Coronary artery (tissue), 2 donors: ENCODE results near the gene LMNA.

ENCODE experiments used
- DNase-seq: peaks from one replicate; pipeline ENCODE4 v3.0.0-alpha.2; 2017; ENCODE audit warnings: low spot score
- H3K27ac ChIP-seq, 2 donors: fragments of 200-600 bp; sonication (generic); one replicate each; pipeline ENCODE4 v1.5.1; 2016 to 2019
- H3K4me3 ChIP-seq: fragments of 200-600 bp; sonication (generic); 2 replicates; pipeline ENCODE4 v1.5.1; 2016; ENCODE audit warnings: mild to moderate bottlenecking, moderate library complexity
- TF ChIP-seq, protein P1 (sequence below): fragments of 200-600 bp; sonication (generic); IDR thresholded peaks from one replicate; pipeline ENCODE4 v1.5.1; 2019; ENCODE audit warnings: antibody characterized with exemption

LMNA gene

DNA sequence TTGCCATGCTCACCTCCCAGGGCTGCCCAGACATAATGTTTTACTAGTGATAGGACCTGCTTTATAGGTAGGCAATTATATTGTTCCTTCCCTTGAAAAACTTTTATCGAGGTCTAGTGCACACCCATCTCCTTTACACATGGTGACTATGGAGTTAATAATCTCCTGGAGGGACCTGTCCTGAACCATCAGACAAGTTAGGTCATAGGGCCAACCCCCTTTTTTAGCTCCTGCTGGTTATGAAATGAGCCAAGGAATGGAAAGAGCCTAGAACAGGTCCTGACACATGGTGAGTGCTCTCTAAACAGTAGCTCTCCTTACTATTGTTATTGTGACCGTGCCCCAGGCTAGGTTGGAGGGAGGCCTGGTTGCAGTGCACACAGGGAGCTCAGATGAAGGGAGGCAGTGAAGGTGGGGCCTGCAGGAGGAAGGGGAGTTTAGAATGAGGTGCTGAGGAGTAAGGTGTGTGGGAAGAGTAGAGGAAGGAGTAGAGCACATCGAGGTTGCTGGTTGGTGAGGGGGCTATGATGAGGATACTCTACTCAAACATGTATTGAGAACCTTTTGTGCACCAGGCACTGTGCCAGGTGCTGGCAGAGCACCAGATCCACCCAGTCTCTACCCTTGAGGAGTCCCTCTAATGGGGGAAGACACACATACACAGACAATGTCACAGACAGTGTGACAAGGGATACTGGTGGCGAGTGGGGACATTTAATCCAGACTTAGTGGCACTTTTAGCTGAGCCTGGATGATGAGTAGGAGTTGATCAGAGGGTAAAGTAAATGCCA is 14.1 kb upstream of the LMNA start:
- no peak overlapping the region for H3K4me3 ChIP-seq
- H3K27ac ChIP-seq: peak overlapping the region; percentile 23 to 95
- TF ChIP-seq, protein P1, sequence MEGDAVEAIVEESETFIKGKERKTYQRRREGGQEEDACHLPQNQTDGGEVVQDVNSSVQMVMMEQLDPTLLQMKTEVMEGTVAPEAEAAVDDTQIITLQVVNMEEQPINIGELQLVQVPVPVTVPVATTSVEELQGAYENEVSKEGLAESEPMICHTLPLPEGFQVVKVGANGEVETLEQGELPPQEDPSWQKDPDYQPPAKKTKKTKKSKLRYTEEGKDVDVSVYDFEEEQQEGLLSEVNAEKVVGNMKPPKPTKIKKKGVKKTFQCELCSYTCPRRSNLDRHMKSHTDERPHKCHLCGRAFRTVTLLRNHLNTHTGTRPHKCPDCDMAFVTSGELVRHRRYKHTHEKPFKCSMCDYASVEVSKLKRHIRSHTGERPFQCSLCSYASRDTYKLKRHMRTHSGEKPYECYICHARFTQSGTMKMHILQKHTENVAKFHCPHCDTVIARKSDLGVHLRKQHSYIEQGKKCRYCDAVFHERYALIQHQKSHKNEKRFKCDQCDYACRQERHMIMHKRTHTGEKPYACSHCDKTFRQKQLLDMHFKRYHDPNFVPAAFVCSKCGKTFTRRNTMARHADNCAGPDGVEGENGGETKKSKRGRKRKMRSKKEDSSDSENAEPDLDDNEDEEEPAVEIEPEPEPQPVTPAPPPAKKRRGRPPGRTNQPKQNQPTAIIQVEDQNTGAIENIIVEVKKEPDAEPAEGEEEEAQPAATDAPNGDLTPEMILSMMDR: no peak
- DNase-seq: no peak

- H3K4me3 ChIP-seq: no peak overlapping the region
- TF ChIP-seq, protein P1: no peak
- H3K27ac ChIP-seq: peak overlapping the region; percentile 86 to 95
- DNase-seq: no peak
These were observed 12.6 kb upstream of the LMNA start for GRCh38 chr1:156101880-156102279.

GRCh38 chr1:156102633-156103511 is 11.6 kb upstream of the LMNA start:
- TF ChIP-seq, protein P1: no peak
- peak overlapping the region; percentile 60 for H3K4me3 ChIP-seq
- peak overlapping the region; percentile 86 to 95 for H3K27ac ChIP-seq
- no peak for DNase-seq

- DNase-seq: no peak
- TF ChIP-seq, protein P1: no peak
- H3K27ac ChIP-seq: peak overlapping the region; percentile 86 to 95
- peak overlapping the region; percentile 60 for H3K4me3 ChIP-seq
These were observed 11.0 kb upstream of the LMNA start for GRCh38 chr1:156103521-156103947.

GRCh38 chr1:156104065-156104810 is 10.3 kb upstream of the LMNA start:
- DNase-seq: peak; percentile 96
- TF ChIP-seq, protein P1: no peak
- peak overlapping the region; percentile 60 for H3K4me3 ChIP-seq
- H3K27ac ChIP-seq: peak overlapping the region; percentile 86 to 95

DNA sequence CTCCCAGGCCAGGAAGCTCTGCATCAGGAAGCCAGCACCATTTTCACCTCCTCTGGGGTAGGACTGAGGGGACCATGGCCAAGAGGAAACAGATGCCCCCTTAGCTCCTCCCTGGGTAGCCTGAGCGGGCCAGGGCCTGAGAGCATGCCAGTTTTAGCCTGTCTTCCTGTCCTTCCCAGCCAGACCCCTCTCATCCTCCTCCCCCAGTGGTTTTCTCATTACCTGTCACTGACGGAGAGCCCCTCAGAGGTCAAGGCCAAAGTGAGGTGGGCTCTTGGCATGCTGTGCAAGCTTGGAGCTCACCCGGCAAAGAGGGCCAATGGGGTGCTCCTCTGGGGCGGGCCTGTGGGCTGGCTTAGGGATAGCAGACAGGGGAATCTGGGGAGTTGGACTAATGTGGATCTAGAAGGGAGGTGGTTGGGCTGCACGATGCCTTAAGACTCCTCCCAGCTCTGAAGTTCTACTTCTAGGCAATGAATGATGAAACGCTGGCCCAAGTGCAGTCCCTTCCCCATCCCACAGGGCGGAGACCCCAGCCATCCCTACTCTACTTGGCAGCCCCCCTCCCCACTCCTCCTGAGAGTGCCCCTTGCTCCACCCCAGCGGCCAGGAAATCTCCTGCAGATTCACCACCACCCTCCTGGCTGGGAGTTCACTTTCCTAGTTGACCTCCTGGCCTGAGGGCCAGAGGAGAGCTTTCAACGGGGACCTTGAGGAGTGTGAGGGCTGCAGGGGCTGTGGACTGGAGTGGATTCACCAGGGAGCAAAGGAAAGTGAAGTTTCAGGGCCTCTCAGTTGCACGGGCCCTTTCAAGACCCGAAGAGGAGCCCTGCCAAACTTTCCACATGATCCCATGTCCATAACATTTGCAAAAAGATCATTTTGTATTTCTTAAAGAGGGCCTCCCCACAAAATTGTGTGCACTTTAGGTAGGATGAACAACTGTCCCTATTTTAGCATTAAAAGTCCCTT is 9.4 kb upstream of the LMNA start:
- TF ChIP-seq, protein P1: no peak
- no peak for DNase-seq
- Histone ChIP-seq H3K27ac (peak overlapping the region; percentile 86 to 95), H3K4me3 (peak overlapping the region; percentile 60)
